ENCODE data around the gene CNTNAP4.

GRCh38 chr16:76396977-76397376 is 119.8 kb downstream of the CNTNAP4 start:
- TF ChIP-seq CTCF (IDR thresholded peaks at IDR 0.05; ENCODE audit: low read depth, low read length, poor library complexity, severe bottlenecking) (no peak), EZH2phosphoT487 (IDR thresholded peaks at IDR 0.05; ENCODE audit: borderline replicate concordance, low read length) (no peak)
